Activated CD4-positive, alpha-beta T cell treated with anti-CD3 and anti-CD28 coated beads, Interleukin-2, amount 50 U/mL, for 4 hours (primary cell): Measurements from ENCODE around the gene HPN.
A peak's percentile ranks its signal among the peaks of the same experiment; 100 is the strongest.
"Not testable (repeated sequence)": the region's sequence is repeated elsewhere in the genome, so short reads cannot be mapped to it uniquely, and the experiment has no call there.

Experiments
- DNase-seq, 2 experiments: peaks; one replicate each; pipeline ENCODE4 v3.0.0-alpha.2; 2020

The HPN gene

DNA sequence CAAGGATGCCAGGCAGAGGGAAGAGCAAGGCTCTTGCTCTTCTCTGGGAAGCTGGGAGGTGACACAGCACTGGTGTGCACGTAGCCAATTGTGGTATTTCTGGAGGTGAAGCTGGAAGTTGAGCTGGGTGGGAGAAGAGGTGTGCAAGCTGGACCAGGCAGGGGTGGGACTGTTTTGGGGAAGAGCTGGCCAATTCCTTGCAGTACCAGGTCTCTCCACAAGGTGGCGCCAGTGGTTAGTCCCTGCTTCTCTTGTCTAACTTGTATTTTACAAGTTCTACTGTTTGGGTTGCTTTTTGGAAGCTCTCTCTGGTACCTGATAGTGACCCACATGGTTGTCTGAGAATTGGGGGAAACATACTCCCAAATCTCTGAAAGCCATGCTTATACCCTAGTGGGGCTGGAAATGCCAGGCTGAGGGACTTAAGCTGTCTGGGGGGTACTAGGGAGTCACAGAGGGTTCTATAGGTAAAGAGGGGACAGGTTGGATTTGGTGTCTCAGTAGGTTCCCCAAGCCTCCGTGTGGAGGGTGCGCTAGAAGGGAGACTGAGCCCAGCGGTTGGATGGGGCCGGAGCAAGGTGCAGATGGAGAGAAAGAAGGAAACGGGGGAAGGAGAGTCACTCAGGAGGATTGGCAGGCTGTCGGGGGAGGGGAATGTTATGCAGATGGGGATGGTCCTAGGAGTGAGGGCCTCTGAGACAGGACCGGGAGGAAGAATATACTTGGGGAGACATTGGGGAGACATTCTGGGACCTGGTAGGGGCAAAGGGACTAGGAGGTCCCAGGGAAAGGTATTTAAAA lies 3.0 kb downstream of the HPN start:
- peak; percentile 48 to 59 for DNase-seq

GRCh38 chr19:35045667-35046300 lies 4.3 kb downstream of the HPN start:
- no peak for DNase-seq

DNA sequence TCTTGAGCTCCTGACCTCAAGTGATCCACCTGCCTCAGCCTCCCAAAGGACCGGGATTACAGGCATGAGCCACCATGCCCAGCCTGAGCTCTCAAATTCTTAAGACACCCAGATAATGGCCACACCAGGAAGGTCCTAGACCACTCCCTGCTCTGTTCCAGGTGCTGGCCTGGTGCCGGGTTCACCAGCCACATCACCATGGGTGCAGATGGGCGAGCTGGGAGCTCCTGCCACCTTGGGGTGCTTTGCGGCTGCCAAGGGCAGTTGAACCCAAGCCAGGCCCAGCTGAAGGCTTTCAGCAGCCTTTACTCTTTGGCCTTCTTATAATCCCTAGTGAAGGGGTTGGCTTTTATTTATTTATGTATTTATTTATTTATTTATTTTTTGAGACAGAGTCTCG lies 4.9 kb downstream of the HPN start:
- DNase-seq, result no peak

DNA sequence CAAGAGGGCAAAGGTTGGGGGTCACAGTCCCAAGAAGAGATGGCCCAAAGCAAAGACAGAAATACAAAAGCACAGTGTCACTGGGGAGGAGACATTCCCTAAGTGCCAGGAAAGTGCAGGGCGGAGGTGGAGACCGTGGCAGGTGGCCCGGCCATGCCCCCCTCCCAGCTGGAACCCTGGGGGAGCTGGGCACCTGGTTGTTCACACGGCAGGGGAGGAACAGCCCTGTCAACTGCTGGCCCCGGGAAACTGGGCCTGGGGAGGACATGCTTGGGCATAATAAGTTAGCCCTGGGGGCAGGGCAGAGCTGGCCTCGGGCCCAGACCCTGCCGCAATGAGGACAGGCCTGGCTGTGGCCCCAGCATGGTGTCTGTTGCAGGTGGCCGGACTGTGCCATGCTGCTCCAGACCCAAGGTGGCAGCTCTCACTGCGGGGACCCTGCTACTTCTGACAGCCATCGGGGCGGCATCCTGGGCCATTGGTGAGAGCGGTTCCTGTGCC lies 7.4 kb downstream of the HPN start:
- DNase-seq, result no peak

DNA sequence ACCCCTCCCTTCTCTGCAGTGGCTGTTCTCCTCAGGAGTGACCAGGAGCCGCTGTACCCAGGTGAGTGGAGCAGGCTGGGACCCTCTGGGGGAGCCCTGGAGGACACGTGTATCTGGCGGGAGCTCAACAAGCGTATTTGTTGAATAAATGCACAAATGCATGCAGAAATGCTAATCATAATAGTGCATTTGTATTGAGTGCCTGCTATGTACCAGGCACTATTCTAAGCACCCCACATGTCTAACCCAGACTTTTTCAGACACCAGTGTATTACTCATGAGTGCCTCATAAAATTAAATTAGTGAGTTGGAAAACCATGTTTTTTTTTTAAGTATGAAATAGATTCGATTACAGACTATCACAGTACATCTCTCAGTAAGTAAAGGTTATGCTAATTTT lies 7.9 kb downstream of the HPN start:
- no peak for DNase-seq

GRCh38 chr19:35050662-35051061 lies 9.1 kb downstream of the HPN start:
- not testable (repeated sequence) for DNase-seq

GRCh38 chr19:35051268-35051667 lies 9.7 kb downstream of the HPN start:
- not testable (repeated sequence) for DNase-seq

GRCh38 chr19:35051796-35052195 lies 10.3 kb downstream of the HPN start:
- DNase-seq, result no peak

DNA sequence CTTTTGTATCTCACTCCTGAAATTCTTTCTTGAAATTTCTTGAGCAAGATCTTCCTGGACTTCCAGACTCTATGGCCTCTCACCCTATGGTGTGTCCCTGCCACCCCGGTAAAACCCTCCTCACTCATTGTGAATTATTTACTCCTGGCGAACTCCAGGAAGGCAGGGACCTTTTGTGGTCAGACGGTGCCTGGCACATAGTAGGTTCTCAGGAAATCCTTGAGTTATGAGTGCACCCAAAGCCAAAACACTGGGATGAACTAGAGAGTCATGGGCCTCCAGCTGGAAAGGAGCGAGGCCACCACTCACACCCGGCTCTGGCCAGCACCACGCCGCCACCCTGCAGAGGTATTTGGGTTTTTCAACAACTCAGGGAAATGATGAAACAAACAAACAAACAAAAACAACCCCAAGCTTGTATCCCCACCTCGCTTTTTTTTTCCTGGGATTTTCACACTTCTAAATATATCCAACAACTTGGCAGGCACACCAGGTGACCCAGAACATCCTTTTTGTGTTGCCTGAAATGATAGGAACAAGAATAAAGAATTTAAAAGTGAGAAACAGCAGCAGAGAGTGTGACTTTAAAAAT lies 11.2 kb downstream of the HPN start:
- no peak for DNase-seq

DNA sequence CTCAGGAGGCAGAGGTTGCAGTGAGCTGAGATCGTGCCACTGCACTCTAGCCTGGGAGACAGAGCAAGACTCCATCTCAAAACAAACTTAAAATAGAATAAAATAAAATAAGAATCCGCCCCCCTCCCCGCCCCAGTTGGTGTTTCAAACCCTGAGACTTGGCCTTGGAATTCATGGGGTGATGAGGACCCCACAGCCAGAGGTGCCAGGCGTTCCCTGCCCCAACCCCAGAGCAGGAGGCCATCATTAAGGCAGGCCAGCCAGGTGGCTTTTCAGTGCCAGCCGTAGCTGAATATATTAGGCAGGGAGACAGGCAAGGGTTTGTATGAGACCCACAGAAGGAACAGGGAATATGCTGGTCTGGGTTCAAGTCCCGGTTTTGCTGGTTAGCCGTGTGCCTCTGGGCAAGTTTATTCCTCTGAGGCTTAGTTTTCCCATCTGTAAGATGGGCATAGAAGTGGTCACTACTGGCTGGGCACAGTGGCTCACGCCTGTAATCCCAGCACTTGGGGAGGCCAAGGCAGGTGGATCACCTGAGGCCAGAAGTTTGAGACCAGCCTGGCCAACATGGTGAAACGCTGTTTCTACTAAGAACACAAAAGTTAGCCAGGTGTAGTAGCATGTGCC lies 12.3 kb downstream of the HPN start:
- DNase-seq, result no peak

DNA sequence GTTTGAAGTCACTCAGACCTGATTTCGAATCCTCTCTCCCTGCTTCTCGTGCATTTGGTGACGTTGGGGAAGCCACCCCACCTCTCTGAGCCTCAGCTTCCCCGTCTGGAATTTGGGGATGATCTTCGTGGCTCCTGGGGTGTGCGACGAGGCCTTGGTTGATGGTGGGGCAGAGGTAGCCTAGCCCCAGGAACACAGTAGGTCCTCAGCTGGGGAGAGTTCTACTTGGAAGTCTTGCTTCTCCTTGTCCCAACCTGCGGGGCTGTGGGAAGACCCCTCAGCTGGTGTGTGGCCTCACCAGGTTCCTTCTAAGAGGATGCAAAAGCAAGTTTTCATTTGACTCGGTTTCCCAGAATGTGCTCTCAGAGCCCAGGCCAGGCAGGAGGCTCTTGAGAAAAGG lies 13.1 kb downstream of the HPN start:
- no peak for DNase-seq

DNA sequence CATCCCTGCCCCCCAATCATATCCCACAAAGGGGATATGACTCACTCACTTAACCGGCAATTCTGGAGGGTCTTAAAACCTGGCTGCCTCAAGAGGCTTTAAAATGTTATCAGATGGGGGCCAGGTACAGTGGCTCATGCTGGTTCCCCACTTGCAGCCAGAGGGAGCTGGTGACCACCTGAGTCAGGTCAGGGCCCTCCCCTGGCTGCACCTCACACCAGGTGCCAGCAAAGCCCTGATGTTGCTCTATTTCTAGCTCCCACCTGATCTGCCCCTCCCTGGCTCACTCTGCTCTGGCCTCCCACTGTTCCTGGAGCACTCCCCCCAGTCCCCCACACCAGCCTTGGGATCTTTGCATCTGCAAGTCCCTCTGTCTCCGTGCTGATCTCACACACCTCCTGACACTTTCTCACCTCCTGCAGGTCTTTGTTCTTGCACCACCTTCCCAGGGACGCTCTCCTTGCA lies 14.2 kb downstream of the HPN start:
- no peak for DNase-seq

DNA sequence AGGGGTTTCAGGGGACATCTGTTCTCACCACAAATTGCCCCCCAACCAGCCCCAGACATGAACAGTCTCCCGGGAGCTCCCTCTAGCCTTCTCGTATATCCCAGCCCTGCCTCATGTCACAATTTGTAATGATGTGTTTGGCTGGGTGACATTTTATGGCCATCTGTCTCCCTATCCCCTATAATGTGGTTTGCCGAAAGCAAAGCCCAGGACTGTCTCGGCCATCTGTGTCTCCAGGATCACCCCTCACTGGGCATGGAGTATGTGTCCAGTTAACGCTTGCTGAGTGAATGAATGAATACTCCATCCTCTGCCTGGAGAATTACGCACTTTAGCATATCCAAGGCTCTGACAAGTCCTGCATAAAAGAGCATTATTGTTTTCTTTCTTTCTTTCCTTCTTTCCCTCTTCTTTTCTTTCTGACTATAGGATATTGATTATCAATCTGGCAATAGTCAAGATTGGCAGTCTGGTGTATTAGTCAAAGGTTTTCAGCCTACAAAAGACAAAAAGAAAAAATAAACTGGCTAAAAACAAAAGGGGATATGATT lies 15.1 kb downstream of the HPN start:
- no peak for DNase-seq

DNA sequence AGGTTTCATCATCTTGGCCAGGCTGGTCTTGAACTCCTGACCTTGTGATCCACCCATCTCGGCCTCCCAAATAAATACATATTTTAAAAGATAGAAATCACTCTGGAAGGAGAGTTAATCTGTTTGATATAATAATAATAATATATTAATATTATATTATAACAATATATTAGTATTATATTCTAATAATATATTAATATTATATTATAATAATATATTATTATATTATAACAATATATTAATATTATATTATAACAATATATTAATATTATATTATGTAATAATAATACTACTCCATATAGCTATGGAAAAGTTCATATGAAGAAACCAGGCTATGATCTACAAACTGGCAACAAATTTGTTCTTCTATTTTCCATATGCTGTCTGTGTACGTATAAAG lies 16.8 kb downstream of the HPN start:
- DNase-seq, result no peak

GRCh38 chr19:35059006-35059798 lies 17.7 kb downstream of the HPN start:
- DNase-seq, result no peak

DNA sequence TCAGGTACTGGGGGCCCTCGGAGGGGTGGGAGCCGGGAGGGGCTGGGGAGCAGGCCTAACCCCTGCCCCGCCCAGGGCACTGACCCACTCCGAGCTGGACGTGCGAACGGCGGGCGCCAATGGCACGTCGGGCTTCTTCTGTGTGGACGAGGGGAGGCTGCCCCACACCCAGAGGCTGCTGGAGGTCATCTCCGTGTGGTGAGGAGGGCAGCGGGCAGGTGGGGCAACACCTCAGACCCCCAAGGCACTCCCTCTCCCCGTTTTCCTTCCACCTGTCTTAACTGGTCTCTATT lies 18.2 kb downstream of the HPN start:
- no peak for DNase-seq

DNA sequence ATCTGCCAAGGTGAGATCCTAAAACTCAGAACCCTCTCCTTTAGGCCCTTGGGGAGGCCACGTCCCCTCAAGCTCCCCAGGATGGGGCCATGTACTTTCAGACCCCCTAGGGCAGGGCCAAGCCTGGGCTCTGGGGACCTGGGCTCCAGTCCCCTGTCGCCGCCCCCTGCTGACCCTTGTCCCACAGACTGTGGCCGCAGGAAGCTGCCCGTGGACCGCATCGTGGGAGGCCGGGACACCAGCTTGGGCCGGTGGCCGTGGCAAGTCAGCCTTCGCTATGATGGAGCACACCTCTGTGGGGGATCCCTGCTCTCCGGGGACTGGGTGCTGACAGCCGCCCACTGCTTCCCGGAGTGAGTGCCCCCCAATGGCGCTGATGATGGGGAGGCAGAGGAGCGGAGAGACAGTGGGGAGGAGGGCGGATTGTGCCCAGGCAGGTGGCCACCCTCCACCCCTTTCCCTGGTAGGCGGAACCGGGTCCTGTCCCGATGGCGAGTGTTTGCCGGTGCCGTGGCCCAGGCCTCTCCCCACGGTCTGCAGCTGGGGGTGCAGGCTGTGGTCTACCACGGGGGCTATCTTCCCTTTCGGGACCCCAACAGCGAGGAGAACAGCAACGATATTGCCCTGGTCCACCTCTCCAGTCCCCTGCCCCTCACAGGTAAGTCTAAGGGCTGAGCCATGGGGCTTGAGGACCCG lies 18.8 kb downstream of the HPN start:
- DNase-seq, result no peak

DNA sequence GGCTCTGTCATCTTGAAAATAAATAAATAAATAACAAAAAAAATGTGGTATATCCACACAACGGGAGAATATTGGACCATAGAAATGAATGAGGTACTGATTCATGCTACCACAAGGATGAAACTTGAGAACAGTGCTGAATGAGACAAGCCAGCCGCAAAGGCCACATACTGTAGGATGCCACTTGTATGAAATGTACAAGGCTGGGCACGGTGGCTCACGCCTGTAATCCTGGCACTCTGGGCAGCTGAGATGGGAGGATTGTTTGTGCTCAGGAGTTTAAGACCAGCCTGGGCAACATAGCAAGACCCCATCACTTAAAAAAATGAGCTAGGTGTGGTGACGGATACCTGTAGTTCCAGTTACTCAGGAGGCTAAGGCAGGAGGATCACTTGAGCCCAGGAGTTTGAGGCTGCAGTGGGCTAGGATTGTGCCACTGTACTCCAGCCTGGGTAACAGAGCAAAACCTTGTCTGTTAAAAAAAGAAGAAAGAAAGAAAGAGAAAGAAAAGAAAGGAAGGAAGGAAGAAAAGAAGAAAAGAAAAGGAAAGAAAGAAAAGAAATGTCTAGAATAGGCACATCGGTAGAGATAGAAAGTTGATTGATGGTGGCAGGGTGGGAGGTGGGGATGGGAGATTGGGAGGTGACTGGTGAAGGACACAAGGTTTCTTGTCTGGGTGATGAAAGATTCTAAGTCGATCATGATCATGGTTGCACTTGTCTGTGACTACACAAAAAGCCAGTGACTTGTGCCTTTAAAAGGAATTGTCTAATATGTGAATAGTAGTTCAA lies 20.3 kb downstream of the HPN start:
- no peak for DNase-seq

GRCh38 chr19:35062942-35063341 lies 21.4 kb downstream of the HPN start:
- DNase-seq, result no peak

DNA sequence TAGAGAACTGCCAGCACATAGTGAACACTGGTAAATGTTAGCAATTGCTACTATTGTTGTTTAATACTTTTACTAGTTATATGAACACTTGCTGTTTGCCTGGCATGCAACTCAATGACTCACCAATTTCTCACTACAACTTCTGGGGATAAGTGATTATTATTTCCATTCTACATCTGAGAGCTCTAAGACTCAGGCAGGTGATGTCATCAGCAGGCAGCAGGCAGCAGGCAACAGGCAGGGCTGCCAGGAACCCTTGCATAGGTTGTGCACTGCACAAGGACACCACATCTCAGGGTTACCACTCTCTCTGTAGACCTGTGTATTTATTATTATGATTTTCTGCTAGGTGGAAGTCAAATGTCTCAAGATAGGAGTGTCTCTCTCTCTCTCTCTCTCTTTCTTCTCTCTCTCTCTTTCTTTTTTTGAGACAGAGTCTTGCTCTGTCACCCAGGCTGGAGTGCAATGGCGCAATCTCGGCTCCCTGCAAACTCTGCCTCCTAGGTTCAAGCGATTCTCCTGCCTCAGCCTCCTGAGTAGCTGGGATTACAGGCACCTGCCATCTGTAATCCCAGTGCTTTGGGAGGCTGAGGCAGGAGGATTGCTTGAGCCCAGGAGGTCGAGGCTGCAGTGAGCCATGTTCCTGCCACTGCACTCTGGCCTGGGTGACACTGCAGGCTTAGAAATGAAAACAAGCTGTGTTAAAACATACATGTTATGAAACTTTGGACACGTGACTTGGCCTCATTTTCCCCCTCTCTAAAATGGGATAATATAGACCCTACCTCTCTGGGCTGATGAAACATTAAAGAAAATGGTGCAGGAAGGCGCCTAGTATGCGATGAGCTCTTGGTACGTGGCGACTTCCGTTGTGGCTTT lies 22.7 kb downstream of the HPN start:
- no peak for DNase-seq
